Measurements from ENCODE around the gene SGK1.
A peak's percentile ranks its signal among the peaks of the same experiment; 100 is the strongest.
"Not testable (repeated sequence)": the region's sequence is repeated elsewhere in the genome, so short reads cannot be mapped to it uniquely, and the experiment has no call there.

Gene SGK1

DNA sequence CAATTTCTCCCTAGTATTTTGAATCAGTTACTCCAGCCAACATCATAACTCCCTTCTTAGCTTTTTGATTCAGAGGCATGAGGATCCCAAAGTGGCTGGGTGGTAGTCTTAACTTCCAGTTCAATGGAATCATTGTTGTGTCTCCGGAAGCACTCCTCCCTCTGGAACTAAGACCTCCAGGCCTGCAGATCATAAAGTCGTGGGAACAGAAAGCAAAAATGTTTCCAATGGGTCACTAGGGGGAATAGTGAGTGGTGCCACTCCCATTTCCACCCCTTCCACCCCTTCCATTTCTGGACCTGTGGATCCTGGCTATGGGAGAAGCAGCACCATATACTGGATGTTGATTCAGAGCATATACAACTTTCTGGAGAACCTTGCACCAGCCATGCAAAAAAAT is 130.8 kb downstream of the SGK1 start:
- DNase-seq (ENCODE audit: low read depth), result no peak

DNA sequence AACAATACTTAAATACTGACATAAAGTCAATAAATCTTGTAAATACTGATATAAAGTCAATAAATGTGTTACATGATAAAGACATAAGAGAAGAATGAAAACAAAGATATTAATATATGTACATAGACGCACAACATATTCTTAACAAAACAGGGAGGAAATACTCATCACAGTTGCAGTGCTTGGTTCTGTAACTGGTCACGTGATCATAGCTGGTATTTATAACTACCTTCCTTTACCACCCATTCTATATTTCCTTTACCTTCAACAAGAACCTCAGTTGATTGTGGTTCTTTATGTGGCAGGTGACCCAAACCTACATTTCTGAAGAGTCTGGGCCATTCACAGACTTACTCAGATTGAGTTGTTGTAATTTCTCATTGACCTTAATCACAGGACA is 131.6 kb downstream of the SGK1 start:
- DNase-seq (ENCODE audit: low read depth), result no peak

GRCh38 chr6:134185277-134185676 is 132.6 kb downstream of the SGK1 start:
- DNase-seq (ENCODE audit: low read depth), result no peak

GRCh38 chr6:134183844-134184243 is 134.1 kb downstream of the SGK1 start:
- DNase-seq (ENCODE audit: low read depth), result no peak

DNA sequence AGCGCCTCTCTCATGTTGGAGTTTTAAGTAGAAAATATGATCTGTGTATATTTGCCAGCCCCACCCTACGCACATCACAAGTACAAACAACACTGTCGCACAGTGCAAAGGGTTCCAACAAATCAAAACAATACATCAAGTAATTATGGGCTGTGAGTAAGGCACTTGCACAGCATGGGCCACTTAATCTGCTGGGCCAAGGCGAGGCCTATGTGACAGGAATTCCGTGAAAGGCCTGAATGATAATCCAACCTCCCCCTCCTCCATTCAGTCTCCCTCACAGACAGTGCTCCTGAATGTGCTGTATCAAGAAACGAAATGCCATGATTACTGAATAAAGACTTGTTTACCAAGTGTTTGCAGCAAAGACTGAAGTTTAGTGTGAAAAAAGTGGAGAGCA is 135.4 kb downstream of the SGK1 start:
- no peak for DNase-seq (ENCODE audit: low read depth)

GRCh38 chr6:134181726-134182125 is 136.2 kb downstream of the SGK1 start:
- DNase-seq (ENCODE audit: low read depth), result not testable (repeated sequence)

GRCh38 chr6:134181251-134181650 is 136.7 kb downstream of the SGK1 start:
- DNase-seq (ENCODE audit: low read depth), result not testable (repeated sequence)

- not testable (repeated sequence) for DNase-seq (ENCODE audit: low read depth)
These were observed 137.4 kb downstream of the SGK1 start for GRCh38 chr6:134180540-134180939.

- DNase-seq (ENCODE audit: low read depth), result peak; percentile 67
These were observed 139.5 kb downstream of the SGK1 start for GRCh38 chr6:134178161-134179044.

DNA sequence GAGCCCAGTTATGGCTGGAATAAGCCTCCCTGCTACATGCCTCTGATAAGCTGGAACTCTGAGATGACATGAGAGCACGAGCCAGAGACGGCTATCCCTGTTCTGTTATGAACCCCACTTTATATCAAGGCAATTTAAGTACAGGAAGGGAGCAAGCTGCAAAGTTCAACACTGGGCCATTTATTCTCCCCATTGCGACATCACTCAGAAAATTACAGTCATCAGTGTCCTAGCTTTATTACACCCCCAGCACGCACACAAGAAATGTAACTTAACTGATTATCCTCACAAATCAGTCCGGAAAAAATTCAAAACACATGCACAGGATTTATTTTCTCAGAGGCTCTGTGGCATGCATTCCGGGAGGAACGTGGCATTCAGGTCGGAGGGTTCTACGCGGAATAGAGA is 140.2 kb downstream of the SGK1 start:
- DNase-seq (ENCODE audit: low read depth), result no peak

DNA sequence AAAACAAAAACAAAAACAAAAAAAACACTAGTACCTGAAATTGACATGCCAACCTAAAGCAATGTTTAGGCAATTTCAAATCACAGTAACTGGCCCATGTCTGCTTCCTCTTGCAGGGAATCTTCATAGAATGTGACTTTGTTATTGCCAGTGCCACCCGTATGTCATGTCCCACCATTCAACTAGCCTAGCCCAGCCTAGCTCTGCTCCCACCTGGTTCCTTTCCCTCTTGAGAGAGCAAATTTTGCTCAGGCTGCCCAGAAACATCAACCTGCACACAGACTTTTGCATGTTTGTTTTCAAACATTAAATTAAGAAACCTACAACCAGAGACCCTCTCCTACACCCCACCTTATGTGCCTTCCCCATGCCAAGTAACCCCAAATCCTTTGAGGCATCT is 140.7 kb downstream of the SGK1 start:
- DNase-seq (ENCODE audit: low read depth), result no peak

- no peak for DNase-seq (ENCODE audit: low read depth)
These were observed 141.5 kb downstream of the SGK1 start for GRCh38 chr6:134176264-134176975.

GRCh38 chr6:134175532-134176263 is 142.2 kb downstream of the SGK1 start:
- no peak for DNase-seq (ENCODE audit: low read depth)

- DNase-seq (ENCODE audit: low read depth), result peak; percentile 91
These were observed 143.0 kb downstream of the SGK1 start for GRCh38 chr6:134174672-134175531.

DNA sequence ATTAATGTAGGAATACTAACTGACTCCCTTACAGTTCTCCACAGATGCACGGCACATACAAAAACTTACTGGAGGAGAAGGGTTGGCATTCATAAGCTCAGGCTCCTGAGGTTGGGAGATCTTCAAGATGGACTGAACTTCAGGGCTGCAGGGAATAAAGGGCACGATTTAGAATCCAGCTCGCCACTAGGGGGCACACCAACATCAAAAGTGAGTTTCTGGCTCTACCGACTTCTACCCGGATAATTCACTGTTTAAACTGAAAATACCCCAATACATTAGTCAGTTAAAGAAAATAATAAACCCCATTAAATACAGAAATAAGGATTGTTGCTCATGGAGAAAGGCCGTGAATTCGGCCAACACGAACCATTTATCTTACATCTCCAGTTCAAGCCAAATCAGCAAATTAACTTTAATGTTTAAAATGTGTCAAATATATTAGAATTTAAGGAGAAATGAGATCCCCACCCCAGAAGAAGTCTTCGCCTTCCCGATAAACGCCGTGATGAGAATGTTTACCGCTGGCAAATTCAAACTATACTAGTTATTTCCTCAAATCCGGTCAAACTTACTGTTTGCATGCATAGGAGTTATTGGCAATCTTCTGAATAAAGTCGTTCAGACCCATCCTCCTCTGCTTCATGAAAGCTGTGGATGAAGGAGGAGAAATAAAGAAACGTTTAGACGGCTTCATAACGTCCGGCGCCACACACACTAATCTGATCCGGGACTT is 143.8 kb downstream of the SGK1 start:
- DNase-seq (ENCODE audit: low read depth), result peak; percentile 76

DNA sequence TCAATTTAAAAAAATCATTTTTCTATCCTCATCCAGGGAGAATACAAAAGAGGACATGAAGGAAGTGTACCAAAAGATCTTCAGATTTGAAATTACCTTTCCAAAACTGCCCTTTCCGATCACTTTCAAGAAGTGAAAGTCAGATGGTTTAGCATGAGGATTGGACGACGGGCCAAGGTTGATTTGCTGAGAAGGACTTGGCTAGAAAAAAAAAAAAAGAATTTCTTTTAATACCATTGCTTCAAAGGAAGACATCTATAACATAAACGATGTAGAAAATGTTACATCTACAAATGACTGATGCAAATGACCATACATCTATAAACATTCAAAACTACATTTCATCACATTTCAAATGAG is 144.6 kb downstream of the SGK1 start:
- no peak for DNase-seq (ENCODE audit: low read depth)

GRCh38 chr6:134172706-134173365 is 145.1 kb downstream of the SGK1 start:
- DNase-seq (ENCODE audit: low read depth), result no peak

- no peak for DNase-seq (ENCODE audit: low read depth)
These were observed 145.7 kb downstream of the SGK1 start for GRCh38 chr6:134172020-134172705.

DNA sequence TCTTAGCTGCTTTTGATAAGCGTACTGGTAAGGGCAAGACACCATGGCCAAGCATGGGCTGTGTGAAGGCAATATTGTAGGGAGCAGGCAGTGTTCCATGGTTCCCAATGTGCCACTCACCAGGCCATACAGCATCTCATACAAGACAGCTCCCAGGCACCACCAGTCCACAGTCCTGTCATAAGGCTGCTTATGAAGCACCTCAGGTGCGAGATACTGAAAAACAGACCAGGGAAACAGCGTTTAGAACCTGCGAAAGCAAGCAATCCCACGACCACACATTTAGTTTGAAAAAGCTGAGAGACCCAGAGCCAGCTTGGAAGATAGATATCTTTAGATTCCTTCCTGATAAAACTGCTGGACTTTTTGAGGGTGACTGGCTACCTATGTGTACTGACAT is 146.4 kb downstream of the SGK1 start:
- no peak for DNase-seq (ENCODE audit: low read depth)

- DNase-seq (ENCODE audit: low read depth), result no peak
These were observed 147.1 kb downstream of the SGK1 start for GRCh38 chr6:134170844-134171243.

Data from stimulated activated CD8-positive, alpha-beta memory T cell treated with anti-CD3 and anti-CD28 coated beads, Interleukin-4, amount 100 ng/mL, for 24 hours (primary cell).